Measurements from ENCODE around the gene NABP2.

NABP2 gene

DNA sequence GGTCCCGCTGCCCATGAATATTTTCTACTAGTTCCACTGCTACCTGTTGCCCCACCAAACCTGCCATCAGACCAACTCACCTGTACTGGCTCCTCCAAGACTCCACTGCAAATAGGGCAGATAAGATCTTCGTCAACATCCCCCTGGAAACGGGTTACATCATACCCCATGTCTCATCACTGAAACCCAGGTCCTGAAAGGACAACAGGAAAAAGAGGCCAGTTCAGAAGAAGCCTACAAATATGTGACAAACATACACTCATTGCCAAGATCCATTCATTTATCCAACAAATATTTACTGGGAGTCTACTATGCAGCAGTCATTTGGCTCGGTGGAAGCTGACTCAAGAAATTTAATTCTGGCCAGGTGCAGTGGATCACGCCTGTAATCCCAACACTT is 10.3 kb upstream of the NABP2 start:
- H3K4me1 ChIP-seq (ENCODE audit: control insufficient read depth, insufficient read depth, low read length, unreplicated experiment): no peaks in the 10 kb centered on the region

DNA sequence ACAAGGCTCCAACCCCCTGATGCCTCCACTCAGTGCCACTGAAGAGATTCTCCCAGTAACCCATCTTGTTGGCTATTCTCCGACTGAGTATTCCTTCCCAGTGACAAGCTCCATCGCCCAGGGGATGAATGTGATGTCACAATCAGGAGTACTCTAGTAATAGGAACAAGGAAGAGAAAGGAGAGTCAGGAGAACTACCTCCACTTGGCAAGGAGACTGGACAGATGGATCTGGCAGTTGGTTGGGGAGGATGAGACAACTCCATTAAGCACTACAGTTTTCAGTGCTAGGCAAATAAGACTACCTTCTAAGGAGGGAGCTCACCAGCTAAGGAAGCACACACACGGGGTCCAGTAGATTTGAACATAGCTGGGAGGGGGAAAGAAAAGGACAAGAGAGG is 7.7 kb upstream of the NABP2 start:
- no peak overlapping the region for H2AFZ ChIP-seq (ENCODE audit: low read length, unreplicated experiment)
- no peaks in the 10 kb centered on the region for H3K4me1 ChIP-seq (ENCODE audit: control insufficient read depth, insufficient read depth, low read length, unreplicated experiment)
- peaks cover 24% of the 10 kb centered on the region for H3K36me3 ChIP-seq (ENCODE audit: insufficient read depth, low read length)
- H3K27ac ChIP-seq (ENCODE audit: low read depth, low read length): no peak overlapping the region
- peaks cover 13% of the 10 kb centered on the region for H3K79me2 ChIP-seq (ENCODE audit: control insufficient read depth, insufficient read depth, low read length, unreplicated experiment)
- no peaks in the 10 kb centered on the region for H3K27me3 ChIP-seq (ENCODE audit: insufficient read depth, low read length)
- H3K4me3 ChIP-seq (ENCODE audit: low read depth, low read length): no peak overlapping the region

More for the DNA sequence above, 10.3 kb upstream of the NABP2 start:
- no peak overlapping the region for H3K4me3 ChIP-seq (ENCODE audit: low read depth, low read length)
- no peak overlapping the region for H3K27ac ChIP-seq (ENCODE audit: low read depth, low read length)
- H3K36me3 ChIP-seq (ENCODE audit: insufficient read depth, low read length): peaks cover 27% of the 10 kb centered on the region
- no peaks in the 10 kb centered on the region for H3K27me3 ChIP-seq (ENCODE audit: insufficient read depth, low read length)
- peaks cover 6% of the 10 kb centered on the region for H3K79me2 ChIP-seq (ENCODE audit: control insufficient read depth, insufficient read depth, low read length, unreplicated experiment)
- no peak overlapping the region for H2AFZ ChIP-seq (ENCODE audit: low read length, unreplicated experiment)

GRCh38 chr12:56219840-56220239 is 4.3 kb upstream of the NABP2 start:
- peaks cover 7% of the 10 kb centered on the region for H3K36me3 ChIP-seq (ENCODE audit: insufficient read depth, low read length)
- peaks cover 16% of the 10 kb centered on the region for H3K79me2 ChIP-seq (ENCODE audit: control insufficient read depth, insufficient read depth, low read length, unreplicated experiment)
- no peak overlapping the region for H3K27ac ChIP-seq (ENCODE audit: low read depth, low read length)
- H3K4me1 ChIP-seq (ENCODE audit: control insufficient read depth, insufficient read depth, low read length, unreplicated experiment): peaks cover 7% of the 10 kb centered on the region
- H2AFZ ChIP-seq (ENCODE audit: low read length, unreplicated experiment): no peak overlapping the region
- no peaks in the 10 kb centered on the region for H3K27me3 ChIP-seq (ENCODE audit: insufficient read depth, low read length)
- no peak overlapping the region; the same call in 1 of the 2 replicates for H3K4me3 ChIP-seq (ENCODE audit: low read depth, low read length)

DNA sequence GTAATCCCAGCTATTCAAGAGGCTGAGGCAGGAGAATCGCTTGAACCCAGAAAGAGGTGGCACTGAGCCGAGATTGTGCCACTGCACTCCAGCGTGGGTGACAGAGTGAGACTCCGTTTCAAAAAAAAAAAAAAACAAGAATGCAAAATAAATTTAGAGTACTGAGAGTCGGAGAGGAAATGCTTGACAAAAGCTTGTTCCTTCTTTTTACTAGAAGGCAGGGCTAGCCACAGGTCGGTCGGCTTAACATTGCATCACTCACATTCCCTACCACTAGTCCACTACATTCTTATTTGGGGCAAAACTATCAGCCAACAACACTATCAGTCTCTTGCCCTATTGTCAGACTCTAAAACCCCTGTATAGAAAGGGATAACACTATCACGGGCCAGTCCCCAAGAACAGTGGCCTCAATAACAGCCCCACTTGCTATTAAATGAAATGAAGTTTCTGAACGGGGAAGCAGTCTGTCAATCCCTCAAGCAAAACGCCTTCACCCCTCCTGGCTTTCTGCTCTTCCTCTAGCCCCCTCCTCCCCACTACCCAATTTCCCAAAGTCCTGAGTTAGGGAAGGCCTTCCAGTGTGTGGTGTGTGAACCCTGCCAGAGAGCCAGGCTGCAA is 3.4 kb upstream of the NABP2 start:
- peaks cover 10% of the 10 kb centered on the region for H3K4me1 ChIP-seq (ENCODE audit: control insufficient read depth, insufficient read depth, low read length, unreplicated experiment)
- peaks cover 14% of the 10 kb centered on the region for H3K79me2 ChIP-seq (ENCODE audit: control insufficient read depth, insufficient read depth, low read length, unreplicated experiment)
- H3K36me3 ChIP-seq (ENCODE audit: insufficient read depth, low read length): peaks cover 3% of the 10 kb centered on the region
- no peak overlapping the region for H2AFZ ChIP-seq (ENCODE audit: low read length, unreplicated experiment)
- peak overlapping the region; percentile 79 for H3K4me3 ChIP-seq (ENCODE audit: low read depth, low read length)
- no peaks in the 10 kb centered on the region for H3K27me3 ChIP-seq (ENCODE audit: insufficient read depth, low read length)
- peak overlapping the region; percentile 86 for H3K27ac ChIP-seq (ENCODE audit: low read depth, low read length)

DNA sequence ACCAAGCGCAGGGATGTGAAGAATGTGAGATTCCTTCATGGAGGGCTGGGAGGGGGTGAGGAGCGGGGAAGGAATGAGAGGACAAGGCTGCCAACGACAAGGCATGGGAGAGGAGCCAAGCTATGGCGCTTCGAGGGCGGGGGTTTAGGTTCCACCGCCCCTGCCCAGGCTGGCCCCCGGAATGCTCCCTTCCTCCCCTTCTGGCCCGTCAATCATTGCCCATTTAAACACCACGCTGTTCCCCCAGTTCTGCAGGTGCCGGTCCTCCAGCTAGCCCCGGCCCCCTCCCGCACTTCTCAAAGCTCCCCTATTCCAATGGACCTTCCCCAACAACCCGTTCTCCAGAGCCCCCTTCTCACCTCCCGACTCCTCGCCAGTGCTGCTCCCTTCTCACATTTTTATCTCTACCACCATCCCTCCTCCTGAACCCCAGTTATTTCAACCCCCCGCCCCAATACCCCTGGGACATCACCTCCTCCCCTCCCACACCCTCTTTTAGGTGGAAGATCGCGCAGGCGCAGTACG is 2.8 kb upstream of the NABP2 start:
- Histone ChIP-seq H3K27ac (ENCODE audit: low read depth, low read length) (peak overlapping the region; percentile 86), H3K79me2 (ENCODE audit: control insufficient read depth, insufficient read depth, low read length, unreplicated experiment) (peaks cover 14% of the 10 kb centered on the region), H3K4me1 (ENCODE audit: control insufficient read depth, insufficient read depth, low read length, unreplicated experiment) (peaks cover 10% of the 10 kb centered on the region), H3K27me3 (ENCODE audit: insufficient read depth, low read length) (no peaks in the 10 kb centered on the region), H2AFZ (ENCODE audit: low read length, unreplicated experiment) (peak overlapping the region; percentile 2), H3K36me3 (ENCODE audit: insufficient read depth, low read length) (peaks cover 3% of the 10 kb centered on the region; the same call in 1 of the 2 replicates), H3K4me3 (ENCODE audit: low read depth, low read length) (peak overlapping the region; percentile 79)

GRCh38 chr12:56221757-56222530 is 2.2 kb upstream of the NABP2 start, which contains the start of gene RNF41:
RNF41 (minus strand) TSS chr12:56221922; CDS start chr12:56214047, 7,875 bp downstream.
- Histone ChIP-seq H3K27ac (ENCODE audit: low read depth, low read length) (peak within 1 kb of the TSS; percentile 86), H2AFZ (ENCODE audit: low read length, unreplicated experiment) (peak within 1 kb of the TSS; percentile 6), H3K4me1 (ENCODE audit: control insufficient read depth, insufficient read depth, low read length, unreplicated experiment) (peaks cover 10% of the 10 kb centered on the region), H3K27me3 (ENCODE audit: insufficient read depth, low read length) (no peaks in the 10 kb centered on the region), H3K36me3 (ENCODE audit: insufficient read depth, low read length) (no peaks in the 10 kb centered on the region), H3K4me3 (ENCODE audit: low read depth, low read length) (peak within 1 kb of the TSS; percentile 79), H3K79me2 (ENCODE audit: control insufficient read depth, insufficient read depth, low read length, unreplicated experiment) (peaks cover 14% of the 10 kb centered on the region)

DNA sequence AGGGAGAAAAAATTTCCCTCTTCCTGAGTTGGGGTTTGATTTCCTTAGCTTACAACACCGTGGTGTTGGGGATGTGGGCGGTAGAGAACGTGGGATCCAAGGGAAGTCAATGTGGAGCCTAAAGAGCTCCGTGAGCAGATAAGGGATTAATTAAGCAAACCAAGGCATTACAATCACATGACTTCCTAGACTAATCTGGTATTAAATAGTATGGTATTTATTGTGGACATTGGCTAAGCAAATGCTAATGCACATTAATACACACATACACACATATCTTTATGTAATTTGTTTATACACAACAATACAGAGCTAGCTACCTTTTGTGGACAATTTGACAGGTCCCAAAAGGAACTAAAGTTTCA is 1.6 kb upstream of the NABP2 start:
- no peaks in the 10 kb centered on the region for H3K36me3 ChIP-seq (ENCODE audit: insufficient read depth, low read length)
- peak overlapping the region; percentile 6 for H2AFZ ChIP-seq (ENCODE audit: low read length, unreplicated experiment)
- H3K27me3 ChIP-seq (ENCODE audit: insufficient read depth, low read length): no peaks in the 10 kb centered on the region
- peak overlapping the region; percentile 79 for H3K4me3 ChIP-seq (ENCODE audit: low read depth, low read length)
- H3K79me2 ChIP-seq (ENCODE audit: control insufficient read depth, insufficient read depth, low read length, unreplicated experiment): peaks cover 12% of the 10 kb centered on the region
- H3K4me1 ChIP-seq (ENCODE audit: control insufficient read depth, insufficient read depth, low read length, unreplicated experiment): peaks cover 10% of the 10 kb centered on the region
- H3K27ac ChIP-seq (ENCODE audit: low read depth, low read length): peak overlapping the region; percentile 86

- H3K79me2 ChIP-seq (ENCODE audit: control insufficient read depth, insufficient read depth, low read length, unreplicated experiment): peaks cover 10% of the 10 kb centered on the region
Measured at GRCh38 chr12:56223571-56224101, 506 bp upstream of the NABP2 start.

DNA sequence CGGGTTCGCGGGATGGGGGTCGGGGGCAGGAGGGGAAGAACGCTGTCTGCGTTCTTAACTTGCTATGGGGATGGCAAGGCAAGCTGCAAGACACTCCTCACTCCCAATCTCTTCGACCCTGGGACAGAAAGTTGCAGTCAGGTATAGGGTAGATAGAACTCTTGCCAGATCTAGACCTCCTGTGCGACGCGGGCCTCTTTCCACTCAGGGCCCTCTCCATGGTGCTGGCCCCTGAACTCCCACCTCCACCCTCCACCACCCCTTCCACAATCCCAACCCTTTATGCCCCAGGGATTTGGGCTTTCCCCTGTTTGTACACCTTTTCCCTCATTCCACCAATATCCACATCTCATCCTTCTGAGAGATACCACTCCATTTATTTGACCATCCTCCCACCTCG is 812 bp downstream of the NABP2 start:
- Histone ChIP-seq H3K27me3 (ENCODE audit: insufficient read depth, low read length) (no peaks in the 10 kb centered on the region), H3K4me3 (ENCODE audit: low read depth, low read length) (peak overlapping the region; percentile 95), H3K79me2 (ENCODE audit: control insufficient read depth, insufficient read depth, low read length, unreplicated experiment) (peaks cover 3% of the 10 kb centered on the region), H3K4me1 (ENCODE audit: control insufficient read depth, insufficient read depth, low read length, unreplicated experiment) (peaks cover 10% of the 10 kb centered on the region), H3K27ac (ENCODE audit: low read depth, low read length) (no peak overlapping the region), H2AFZ (ENCODE audit: low read length, unreplicated experiment) (peak overlapping the region; percentile 86), H3K36me3 (ENCODE audit: insufficient read depth, low read length) (no peaks in the 10 kb centered on the region)

More at GRCh38 chr12:56223571-56224101, 506 bp upstream of the NABP2 start:
- Histone ChIP-seq H3K27me3 (ENCODE audit: insufficient read depth, low read length) (no peaks in the 10 kb centered on the region), H3K4me1 (ENCODE audit: control insufficient read depth, insufficient read depth, low read length, unreplicated experiment) (peaks cover 10% of the 10 kb centered on the region), H3K27ac (ENCODE audit: low read depth, low read length) (no peak overlapping the region), H3K4me3 (ENCODE audit: low read depth, low read length) (peak overlapping the region; percentile 95), H2AFZ (ENCODE audit: low read length, unreplicated experiment) (peak overlapping the region; percentile 0), H3K36me3 (ENCODE audit: insufficient read depth, low read length) (no peaks in the 10 kb centered on the region)

DNA sequence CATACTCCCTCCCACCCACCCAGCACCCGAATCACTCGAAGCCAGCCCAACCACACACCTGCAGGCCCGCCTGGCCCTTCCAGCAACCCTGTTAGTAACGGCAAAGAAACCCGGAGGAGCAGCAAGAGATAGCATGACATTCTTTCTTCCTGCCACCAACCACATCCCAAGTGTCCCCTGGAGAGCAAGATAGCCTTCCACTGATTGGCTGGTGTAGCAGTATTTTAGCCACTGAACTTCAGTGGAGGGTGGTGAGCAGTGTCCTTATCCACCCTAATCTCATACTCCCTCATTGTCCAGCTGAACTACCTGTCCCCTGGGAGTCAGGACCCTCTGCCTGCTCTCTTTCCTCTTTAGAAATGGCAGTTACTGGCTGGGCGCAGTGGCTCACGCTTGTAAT is 4.9 kb downstream of the NABP2 start:
- H3K27ac ChIP-seq (ENCODE audit: low read depth, low read length): no peak overlapping the region
- peaks cover 3% of the 10 kb centered on the region for H3K79me2 ChIP-seq (ENCODE audit: control insufficient read depth, insufficient read depth, low read length, unreplicated experiment)
- no peak overlapping the region for H3K4me3 ChIP-seq (ENCODE audit: low read depth, low read length)

More for the DNA sequence above, 4.9 kb downstream of the NABP2 start:
- Histone ChIP-seq H2AFZ (ENCODE audit: low read length, unreplicated experiment) (no peak overlapping the region), H3K27me3 (ENCODE audit: insufficient read depth, low read length) (no peaks in the 10 kb centered on the region), H3K4me1 (ENCODE audit: control insufficient read depth, insufficient read depth, low read length, unreplicated experiment) (peaks cover 5% of the 10 kb centered on the region), H3K36me3 (ENCODE audit: insufficient read depth, low read length) (no peaks in the 10 kb centered on the region)
